ENCODE data around the gene SLC16A7. TPM values are rescaled to one million over a fixed set of nuclear protein-coding genes. Genes with fewer than 3 reads are reported as not detected.

The SLC16A7 gene
- total RNA-seq, 1 donor from 2014 or later, result 6.5 TPM

DNA sequence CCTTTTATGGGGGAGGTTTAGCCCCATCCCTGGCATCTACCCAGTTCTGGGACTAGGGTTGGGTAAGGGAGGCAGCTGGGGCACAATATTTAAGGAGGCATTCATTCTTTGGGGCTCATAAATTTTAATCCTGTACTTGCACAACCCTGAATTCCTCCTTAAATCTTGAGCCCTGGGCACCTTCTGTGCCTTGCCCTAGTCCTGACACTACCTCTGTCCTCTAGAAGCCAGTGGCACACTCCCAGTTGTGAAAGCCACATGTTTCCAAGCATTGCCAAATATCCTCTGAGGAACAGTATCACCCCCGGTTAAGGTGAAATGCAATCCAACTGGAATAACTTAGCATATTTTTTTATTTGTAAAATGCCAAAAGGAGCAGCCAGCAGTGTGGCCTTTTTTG, 36.6 kb downstream of the SLC16A7 start:
- H3K36me3 Mint-ChIP-seq (ENCODE audit: insufficient read depth), result no peaks in the 10 kb centered on the region

DNA sequence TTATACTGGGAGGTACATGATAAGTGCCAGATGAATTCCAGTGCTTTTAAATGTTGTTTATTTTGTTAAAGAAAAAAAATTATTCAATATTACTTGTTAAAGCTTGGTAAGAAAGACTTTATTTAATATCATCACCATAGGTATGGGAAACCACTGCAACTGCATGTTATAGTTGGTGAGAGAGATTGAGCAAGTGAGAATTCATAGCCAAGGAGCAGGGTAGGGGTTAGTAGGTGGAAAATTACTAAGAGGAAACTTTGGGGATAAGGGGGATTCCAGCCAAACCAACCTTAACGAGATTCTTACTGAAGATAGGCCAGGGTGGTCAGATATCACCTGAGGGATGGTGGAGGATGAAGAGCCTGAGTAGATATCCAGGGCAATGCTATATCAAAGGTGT, 38.4 kb downstream of the SLC16A7 start:
- Mint-ChIP-seq H3K27ac (no peak overlapping the region), H3K4me1 (ENCODE audit: low read depth) (peaks cover 5% of the 10 kb centered on the region), H3K36me3 (ENCODE audit: insufficient read depth) (no peaks in the 10 kb centered on the region), H3K27me3 (no peaks in the 10 kb centered on the region), H3K9me3 (ENCODE audit: low read depth) (no peaks in the 10 kb centered on the region), H3K4me3 (ENCODE audit: low read depth) (no peak overlapping the region)
- DNase-seq (ENCODE audit: low spot score, unreplicated experiment), result no peak
- TF ChIP-seq, protein P1, sequence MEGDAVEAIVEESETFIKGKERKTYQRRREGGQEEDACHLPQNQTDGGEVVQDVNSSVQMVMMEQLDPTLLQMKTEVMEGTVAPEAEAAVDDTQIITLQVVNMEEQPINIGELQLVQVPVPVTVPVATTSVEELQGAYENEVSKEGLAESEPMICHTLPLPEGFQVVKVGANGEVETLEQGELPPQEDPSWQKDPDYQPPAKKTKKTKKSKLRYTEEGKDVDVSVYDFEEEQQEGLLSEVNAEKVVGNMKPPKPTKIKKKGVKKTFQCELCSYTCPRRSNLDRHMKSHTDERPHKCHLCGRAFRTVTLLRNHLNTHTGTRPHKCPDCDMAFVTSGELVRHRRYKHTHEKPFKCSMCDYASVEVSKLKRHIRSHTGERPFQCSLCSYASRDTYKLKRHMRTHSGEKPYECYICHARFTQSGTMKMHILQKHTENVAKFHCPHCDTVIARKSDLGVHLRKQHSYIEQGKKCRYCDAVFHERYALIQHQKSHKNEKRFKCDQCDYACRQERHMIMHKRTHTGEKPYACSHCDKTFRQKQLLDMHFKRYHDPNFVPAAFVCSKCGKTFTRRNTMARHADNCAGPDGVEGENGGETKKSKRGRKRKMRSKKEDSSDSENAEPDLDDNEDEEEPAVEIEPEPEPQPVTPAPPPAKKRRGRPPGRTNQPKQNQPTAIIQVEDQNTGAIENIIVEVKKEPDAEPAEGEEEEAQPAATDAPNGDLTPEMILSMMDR (IDR thresholded peaks at IDR 0.05; ENCODE audit: unreplicated experiment), result no peak

More for the DNA sequence above, 36.6 kb downstream of the SLC16A7 start:
- no peak overlapping the region for H3K27ac Mint-ChIP-seq
- no peaks in the 10 kb centered on the region for H3K4me1 Mint-ChIP-seq (ENCODE audit: low read depth)
- TF ChIP-seq, protein P1 (IDR thresholded peaks at IDR 0.05; ENCODE audit: unreplicated experiment), result no peak
- H3K4me3 Mint-ChIP-seq (ENCODE audit: low read depth), result no peak overlapping the region
- H3K27me3 Mint-ChIP-seq, result no peaks in the 10 kb centered on the region
- DNase-seq (ENCODE audit: low spot score, unreplicated experiment), result no peak
- no peaks in the 10 kb centered on the region for H3K9me3 Mint-ChIP-seq (ENCODE audit: low read depth)

DNA sequence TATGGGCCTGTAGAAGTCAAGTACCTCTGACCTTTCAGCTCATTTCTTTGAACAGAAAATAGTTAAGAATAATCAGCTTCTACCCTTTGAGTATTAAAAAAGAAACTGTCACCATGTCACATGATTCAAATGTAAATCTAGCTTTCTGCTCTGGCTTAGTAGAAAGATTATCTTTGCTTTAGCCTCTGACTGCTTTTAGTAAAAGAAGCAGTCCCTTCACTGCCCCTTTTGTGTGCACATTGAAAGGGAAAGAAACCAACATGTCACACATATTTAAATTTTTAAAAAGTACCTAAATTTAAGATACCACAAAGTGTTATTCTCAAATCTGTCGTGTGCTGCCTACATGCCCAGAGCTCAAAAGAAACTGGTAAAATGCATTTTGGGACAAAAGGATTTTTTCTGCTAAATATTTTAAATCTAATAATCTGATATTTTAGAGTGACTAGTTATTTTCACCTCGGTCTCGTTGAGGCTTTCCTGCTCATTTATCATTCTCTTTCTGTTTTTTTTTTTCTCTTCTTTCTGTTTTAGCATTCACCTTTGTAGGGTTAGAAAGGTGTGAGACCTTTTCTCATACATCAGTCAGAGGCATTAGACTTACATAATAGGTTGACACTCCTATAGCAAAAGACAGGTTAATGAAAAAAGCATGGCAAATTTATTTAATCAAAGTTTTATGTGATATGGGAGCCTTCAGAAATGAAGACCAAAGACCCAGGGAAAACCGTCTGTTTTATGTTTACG, 41.3 kb downstream of the SLC16A7 start:
- H3K27me3 Mint-ChIP-seq, result no peaks in the 10 kb centered on the region
- no peaks in the 10 kb centered on the region for H3K36me3 Mint-ChIP-seq (ENCODE audit: insufficient read depth)
- H3K4me3 Mint-ChIP-seq (ENCODE audit: low read depth), result no peak overlapping the region
- DNase-seq (ENCODE audit: low spot score, unreplicated experiment), result no peak
- no peak overlapping the region for H3K27ac Mint-ChIP-seq
- no peaks in the 10 kb centered on the region for H3K9me3 Mint-ChIP-seq (ENCODE audit: low read depth)
- H3K4me1 Mint-ChIP-seq (ENCODE audit: low read depth), result peaks cover 5% of the 10 kb centered on the region
- TF ChIP-seq, protein P1 (IDR thresholded peaks at IDR 0.05; ENCODE audit: unreplicated experiment), result no peak

DNA sequence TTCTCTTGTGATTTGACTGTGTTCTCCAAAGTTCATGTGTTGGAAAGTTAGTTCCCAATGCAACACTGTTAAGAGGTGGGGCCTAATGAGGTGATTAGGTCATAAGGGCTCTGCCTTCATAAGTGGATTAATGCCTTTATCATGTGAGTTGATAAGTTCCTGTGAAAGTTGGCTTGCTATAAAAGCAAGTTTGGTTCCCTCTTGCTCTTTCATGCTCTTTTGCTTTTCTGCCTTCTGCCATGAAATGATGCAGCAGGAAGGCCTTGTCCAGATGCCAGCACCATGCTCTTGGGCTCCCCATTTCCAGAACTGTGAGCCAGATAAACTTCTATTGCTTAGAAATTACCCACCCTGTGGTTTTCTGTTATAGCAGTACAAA, 41.9 kb downstream of the SLC16A7 start:
- H3K9me3 Mint-ChIP-seq (ENCODE audit: low read depth), result no peaks in the 10 kb centered on the region
- no peaks in the 10 kb centered on the region for H3K36me3 Mint-ChIP-seq (ENCODE audit: insufficient read depth)
- H3K4me1 Mint-ChIP-seq (ENCODE audit: low read depth), result peaks cover 5% of the 10 kb centered on the region
- H3K27me3 Mint-ChIP-seq, result no peaks in the 10 kb centered on the region
- no peak for DNase-seq (ENCODE audit: low spot score, unreplicated experiment)
- H3K27ac Mint-ChIP-seq, result peak overlapping the region; percentile 9
- no peak overlapping the region for H3K4me3 Mint-ChIP-seq (ENCODE audit: low read depth)
- TF ChIP-seq, protein P1 (IDR thresholded peaks at IDR 0.05; ENCODE audit: unreplicated experiment), result no peak

DNA sequence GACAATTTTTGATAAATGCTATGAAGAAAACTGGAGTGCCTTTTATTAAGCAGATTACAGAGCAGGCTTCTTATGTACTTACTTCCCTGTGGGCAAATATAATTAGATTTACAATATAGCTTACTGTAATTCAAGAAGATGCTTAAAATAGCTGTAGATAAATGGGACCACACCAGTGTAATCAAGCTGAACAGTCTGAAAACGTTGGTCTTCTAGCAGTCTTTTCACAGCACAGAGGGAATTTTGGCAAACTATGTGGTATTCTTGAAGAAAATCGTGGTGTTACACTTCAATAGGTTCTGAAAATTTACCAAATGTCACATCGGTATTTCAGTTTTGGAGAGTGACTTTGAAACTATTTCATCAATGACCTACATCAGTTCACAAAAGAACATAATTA, 47.7 kb downstream of the SLC16A7 start:
- no peak overlapping the region for H3K4me3 Mint-ChIP-seq (ENCODE audit: low read depth)
- no peak overlapping the region for H3K27ac Mint-ChIP-seq
- TF ChIP-seq, protein P1 (IDR thresholded peaks at IDR 0.05; ENCODE audit: unreplicated experiment), result no peak
- H3K36me3 Mint-ChIP-seq (ENCODE audit: insufficient read depth), result peaks cover 4% of the 10 kb centered on the region
- no peaks in the 10 kb centered on the region for H3K27me3 Mint-ChIP-seq
- DNase-seq (ENCODE audit: low spot score, unreplicated experiment), result no peak
- H3K9me3 Mint-ChIP-seq (ENCODE audit: low read depth), result peaks cover 16% of the 10 kb centered on the region
- no peaks in the 10 kb centered on the region for H3K4me1 Mint-ChIP-seq (ENCODE audit: low read depth)
